ENCODE measurements around the gene GRB14.

GRCh38 chr2:164464376-164464775, 156.9 kb downstream of the GRB14 start:
- TF ChIP-seq EP300 (IDR thresholded peaks at IDR 0.05; ENCODE audit: borderline replicate concordance in 1 of 2, low read depth in 1 of 2, low read length in 1 of 2) (no peak), CTCF (IDR thresholded peaks at IDR 0.05) (no peak), YY1 (IDR thresholded peaks at IDR 0.05; ENCODE audit: low read depth) (no peak)

All from SK-N-SH (cell line).